Measurements from ENCODE around the gene TSPO. TPM values are rescaled to one million over a fixed set of nuclear protein-coding genes. Genes with fewer than 3 reads are reported as not detected.

The TSPO gene
- total and polyA plus RNA-seq, 7 donors = 35.8 to 148 (median 69.9) TPM

DNA sequence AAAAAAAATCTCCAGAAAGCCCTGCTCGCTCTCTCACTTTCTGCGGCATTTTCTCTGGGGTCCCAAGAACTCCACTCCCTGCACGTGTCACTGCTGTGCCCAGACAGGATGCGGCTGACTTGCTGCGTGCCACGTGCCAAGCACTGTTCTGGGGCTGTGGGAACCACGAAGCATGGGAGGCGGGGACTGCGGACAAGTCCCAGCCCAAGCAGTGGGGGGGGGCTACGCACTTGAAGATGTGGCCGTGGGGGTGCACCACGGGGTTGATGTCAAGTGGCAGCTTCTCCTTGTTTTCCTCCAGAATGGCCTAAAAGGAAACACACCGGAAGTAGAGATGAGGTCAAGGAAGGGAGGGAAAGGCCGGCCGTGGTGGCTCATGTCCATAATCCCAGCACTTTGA lies 24.7 kb downstream of the TSPO start:
- Histone ChIP-seq H3K36me3 (ENCODE audit: insufficient read depth in 1 of 2, low read depth in 1 of 2) (peaks cover 3 to 95% of the 10 kb centered on the region in 2 donors), H3K9me3 (no peaks in the 10 kb centered on the region), H3K27ac (no peak overlapping the region), H3K27me3 (ENCODE audit: insufficient read depth in 3 of 3, low read length in 2 of 3) (no peaks in the 10 kb centered on the region), H3K4me1 (no peaks in the 10 kb centered on the region), H3K4me3 (no peak overlapping the region)
- DNase-seq (no peak), ATAC-seq (no peak)
- whole genome bisulfite sequencing, 3 donors = 81 to 87% (median 83%) methylated on average over 15 of the region's 15 CpGs
- intact Hi-C loops (cut with DNase I) = no loop called here
- TF ChIP-seq, protein P1, sequence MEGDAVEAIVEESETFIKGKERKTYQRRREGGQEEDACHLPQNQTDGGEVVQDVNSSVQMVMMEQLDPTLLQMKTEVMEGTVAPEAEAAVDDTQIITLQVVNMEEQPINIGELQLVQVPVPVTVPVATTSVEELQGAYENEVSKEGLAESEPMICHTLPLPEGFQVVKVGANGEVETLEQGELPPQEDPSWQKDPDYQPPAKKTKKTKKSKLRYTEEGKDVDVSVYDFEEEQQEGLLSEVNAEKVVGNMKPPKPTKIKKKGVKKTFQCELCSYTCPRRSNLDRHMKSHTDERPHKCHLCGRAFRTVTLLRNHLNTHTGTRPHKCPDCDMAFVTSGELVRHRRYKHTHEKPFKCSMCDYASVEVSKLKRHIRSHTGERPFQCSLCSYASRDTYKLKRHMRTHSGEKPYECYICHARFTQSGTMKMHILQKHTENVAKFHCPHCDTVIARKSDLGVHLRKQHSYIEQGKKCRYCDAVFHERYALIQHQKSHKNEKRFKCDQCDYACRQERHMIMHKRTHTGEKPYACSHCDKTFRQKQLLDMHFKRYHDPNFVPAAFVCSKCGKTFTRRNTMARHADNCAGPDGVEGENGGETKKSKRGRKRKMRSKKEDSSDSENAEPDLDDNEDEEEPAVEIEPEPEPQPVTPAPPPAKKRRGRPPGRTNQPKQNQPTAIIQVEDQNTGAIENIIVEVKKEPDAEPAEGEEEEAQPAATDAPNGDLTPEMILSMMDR (IDR thresholded peaks at IDR 0.05) = no peak

DNA sequence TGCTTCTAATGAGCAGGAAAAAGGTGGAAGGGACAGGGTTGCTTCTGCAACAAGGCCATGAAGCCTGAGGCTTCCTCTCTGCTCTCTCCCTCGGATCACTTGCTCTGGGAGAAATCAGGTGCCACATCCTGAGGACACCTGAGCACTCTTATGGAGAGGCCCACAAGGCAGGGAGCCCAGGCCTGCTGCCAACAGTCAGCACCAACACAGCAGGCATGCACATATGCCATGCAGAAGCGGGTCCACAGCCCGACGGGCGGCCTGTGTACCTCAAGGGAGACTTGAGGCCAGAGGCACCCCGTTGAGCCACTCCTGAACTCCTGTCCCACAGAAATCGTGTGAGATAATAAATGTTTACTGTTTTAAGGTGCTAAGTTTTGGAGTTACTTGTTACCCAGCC lies 26.1 kb downstream of the TSPO start:
- Histone ChIP-seq H3K4me3 (no peak overlapping the region), H3K4me1 (no peaks in the 10 kb centered on the region), H3K36me3 (ENCODE audit: insufficient read depth in 1 of 2, low read depth in 1 of 2) (peaks cover 3 to 89% of the 10 kb centered on the region in 2 donors), H3K9me3 (no peaks in the 10 kb centered on the region), H3K27me3 (ENCODE audit: insufficient read depth in 3 of 3, low read length in 2 of 3) (no peaks in the 10 kb centered on the region), H3K27ac (no peak overlapping the region)
- 89 to 91% (median 89%) methylated on average over 7 of the region's 7 CpGs for WGBS, 3 donors
- intact Hi-C loops (cut with DNase I) = no loop called here
- ATAC-seq = no peak
- DNase-seq = no peak
- TF ChIP-seq, protein P1 (IDR thresholded peaks at IDR 0.05) = no peak

DNA sequence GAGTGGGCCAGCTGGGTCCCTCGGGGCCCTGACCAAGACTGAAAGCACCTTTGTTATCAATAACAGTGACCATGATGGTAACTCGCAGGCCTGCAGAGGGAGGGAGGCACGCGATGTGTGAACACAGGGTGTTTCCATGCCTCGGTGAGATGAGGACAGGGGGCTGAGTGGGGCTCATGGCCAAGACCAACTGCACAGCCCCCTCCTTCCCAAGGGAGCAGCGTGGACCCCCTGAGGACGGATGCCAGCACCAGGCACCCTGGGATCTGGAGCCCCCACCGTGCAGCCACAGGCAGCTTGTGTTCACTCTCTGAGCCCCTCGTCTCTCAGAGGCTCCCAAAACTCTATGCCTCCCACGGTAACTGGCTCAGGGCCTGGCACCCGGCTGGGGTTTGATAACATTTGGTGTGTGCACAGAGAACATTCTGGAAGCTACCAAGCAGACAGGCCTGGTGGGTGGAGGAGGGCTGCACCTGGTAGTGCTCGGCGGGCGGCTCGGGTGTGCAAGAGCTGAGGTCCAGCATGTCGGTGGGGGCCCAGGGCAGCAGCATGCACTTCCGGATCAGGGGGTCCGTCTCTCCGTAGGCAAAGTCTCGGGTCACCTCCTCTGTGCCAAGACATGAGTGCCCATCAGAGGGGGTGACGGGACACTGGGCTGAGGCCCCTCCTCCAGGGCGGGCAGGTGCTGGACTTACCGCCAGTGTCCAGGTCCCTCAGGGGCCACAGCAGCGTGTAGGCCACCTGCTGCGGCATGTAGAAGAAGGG lies 28.0 kb downstream of the TSPO start:
- H3K4me1 ChIP-seq = no peaks in the 10 kb centered on the region
- no peak overlapping the region for H3K4me3 ChIP-seq
- DNase-seq (no peak), ATAC-seq (no peak)
- H3K27ac ChIP-seq = no peak overlapping the region
- no peaks in the 10 kb centered on the region for H3K27me3 ChIP-seq (ENCODE audit: insufficient read depth in 3 of 3, low read length in 2 of 3)
- no peaks in the 10 kb centered on the region for H3K9me3 ChIP-seq
- 94 to 98% (median 94%) methylated on average over 24 to 25 of the region's 25 CpGs for WGBS, 3 donors
- TF ChIP-seq, protein P1 (IDR thresholded peaks at IDR 0.05) = no peak
- peaks cover 3 to 74% of the 10 kb centered on the region in 2 donors for H3K36me3 ChIP-seq (ENCODE audit: insufficient read depth in 1 of 2, low read depth in 1 of 2)
- intact Hi-C loops (cut with DNase I) = no loop called here

DNA sequence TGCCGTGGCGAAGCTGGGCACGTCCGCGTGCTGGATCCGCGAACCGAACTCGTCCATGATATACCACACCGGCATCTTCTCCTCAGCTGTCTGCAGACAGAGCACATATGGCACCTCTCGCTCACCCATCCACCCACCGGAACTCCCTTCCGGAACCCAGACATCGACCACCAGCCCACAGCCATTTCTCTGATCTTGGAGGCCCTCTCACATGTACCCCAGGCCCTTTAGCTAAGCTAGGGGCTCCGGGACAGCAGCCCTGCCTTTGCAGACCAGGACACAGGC lies 28.5 kb downstream of the TSPO start:
- Histone ChIP-seq H3K4me3 (no peak overlapping the region), H3K27me3 (ENCODE audit: insufficient read depth in 3 of 3, low read length in 2 of 3) (no peaks in the 10 kb centered on the region), H3K4me1 (no peaks in the 10 kb centered on the region), H3K36me3 (ENCODE audit: insufficient read depth in 1 of 2, low read depth in 1 of 2) (peaks cover 3 to 69% of the 10 kb centered on the region in 2 donors), H3K27ac (no peak overlapping the region), H3K9me3 (no peaks in the 10 kb centered on the region)
- TF ChIP-seq, protein P1 (IDR thresholded peaks at IDR 0.05) = no peak
- WGBS, 3 donors = 95 to 98% (median 97%) methylated on average over 15 of the region's 15 CpGs
- ATAC-seq (no peak), DNase-seq (no peak)
- intact Hi-C loops (cut with DNase I) = no loop called here

DNA sequence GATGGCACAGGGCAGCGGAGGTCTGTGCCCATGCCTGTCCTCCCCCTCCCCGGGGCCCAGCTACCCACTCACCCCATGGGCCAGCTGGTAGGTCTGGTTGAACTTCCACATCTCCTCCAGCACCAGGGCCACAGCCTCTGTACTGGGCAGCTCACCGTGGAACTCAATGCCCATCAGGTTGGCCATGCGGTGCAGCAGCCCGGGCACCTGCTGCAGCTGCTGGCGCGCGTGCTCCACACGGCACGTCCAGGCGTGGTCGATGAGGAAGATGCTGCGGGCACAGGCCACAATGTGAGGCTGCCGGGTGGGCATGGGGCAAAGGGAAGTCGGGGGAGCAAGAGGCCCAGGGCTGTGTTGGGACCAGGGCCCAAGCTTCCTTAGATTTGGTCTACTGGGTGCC lies 29.3 kb downstream of the TSPO start:
- 92% methylated on average over 14 to 15 of the region's 15 CpGs for WGBS, 3 donors
- H3K4me1 ChIP-seq = peaks cover 4% of the 10 kb centered on the region
- no peak for DNase-seq

More for the DNA sequence above, 29.3 kb downstream of the TSPO start:
- no peak overlapping the region for H3K27ac ChIP-seq
- no peaks in the 10 kb centered on the region for H3K27me3 ChIP-seq (ENCODE audit: insufficient read depth in 3 of 3, low read length in 2 of 3)
- TF ChIP-seq, protein P1 (IDR thresholded peaks at IDR 0.05) = no peak
- ATAC-seq = no peak
- H3K36me3 ChIP-seq (ENCODE audit: insufficient read depth in 1 of 2, low read depth in 1 of 2) = peaks cover 3 to 61% of the 10 kb centered on the region in 2 donors
- H3K4me3 ChIP-seq = no peak overlapping the region
- no peaks in the 10 kb centered on the region for H3K9me3 ChIP-seq
- intact Hi-C loops (cut with DNase I) = no loop called here

Data from psoas muscle (tissue), 8 donors.